HepG2 (cell line): ENCODE measurements around the gene SLC38A2. TPM values are rescaled to one million over a fixed set of nuclear protein-coding genes. Genes with fewer than 3 reads are reported as not detected.

Experiments
- ATAD3A ChIP-seq: sonication (generic); formaldehyde crosslinking; IDR thresholded peaks from 2 replicates; pipeline ENCODE4 v1.4.0; 2020; ENCODE audit warnings: missing genetic modification reagents
- CENPX ChIP-seq: sonication (generic); formaldehyde crosslinking; IDR thresholded peaks from 2 replicates; pipeline ENCODE4 v1.9.0; 2021; ENCODE audit warnings: mild to moderate bottlenecking, missing genetic modification reagents, moderate library complexity
- EED ChIP-seq: sonication (generic); formaldehyde crosslinking; IDR thresholded peaks from 2 replicates; pipeline ENCODE4 v1.5.0; 2020; ENCODE audit warnings: mild to moderate bottlenecking, missing genetic modification reagents
- EP300 ChIP-seq, 3 experiments: sonication (generic) in 1 of 3; formaldehyde crosslinking in 1 of 3; IDR thresholded peaks; 2 replicates each; pipeline versions ENCODE4 v1.5.1 to v1.6.1; 2011 to 2020; ENCODE audit warnings: low read depth in 2 of 3, low read length in 2 of 3, borderline replicate concordance in 1 of 3, improper control_type of control experiment in 1 of 3, mild to moderate bottlenecking in 1 of 3, missing genetic modification reagents in 1 of 3, moderate library complexity in 1 of 3
- FOXA3 ChIP-seq: IDR thresholded peaks from 2 replicates; pipeline ENCODE4 v1.6.1; 2016; ENCODE audit warnings: missing genetic modification reagents, missing compliant biosample characterization
- JUNB ChIP-seq: sonication (generic); formaldehyde crosslinking; IDR thresholded peaks from 2 replicates; pipeline ENCODE4 v1.8.0; 2022; ENCODE audit warnings: missing genetic modification reagents, mild to moderate bottlenecking, borderline replicate concordance
- KAT7 ChIP-seq: IDR thresholded peaks from 2 replicates; pipeline ENCODE4 v1.6.1; 2018; ENCODE audit warnings: borderline replicate concordance, missing compliant biosample characterization
- KDM2A ChIP-seq: sonication (generic); formaldehyde crosslinking; IDR thresholded peaks from 2 replicates; pipeline ENCODE4 v1.4.0; 2020; ENCODE audit warnings: low read depth, missing genetic modification reagents, borderline replicate concordance
- NR2F1 ChIP-seq, 2 experiments: fragments of 450-650 bp in 1 of 2; formaldehyde crosslinking in 1 of 2; IDR thresholded peaks; 2 replicates each; pipeline versions ENCODE4 v1.5.0 to v1.6.1; 2016 to 2020; ENCODE audit warnings: mild to moderate bottlenecking in 1 of 2, missing compliant biosample characterization in 1 of 2, missing genetic modification reagents in 1 of 2, moderate library complexity in 1 of 2
- POGZ ChIP-seq: sonication (generic); formaldehyde crosslinking; IDR thresholded peaks from 2 replicates; pipeline ENCODE4 v1.4.0; 2020; ENCODE audit warnings: mild to moderate bottlenecking, missing genetic modification reagents
- PPARG ChIP-seq: conservative IDR thresholded peaks from 2 replicates; pipeline ENCODE4 v1.6.1; 2016; ENCODE audit warnings: missing biosample characterization, missing genetic modification reagents
- RARA ChIP-seq: IDR thresholded peaks from 2 replicates; pipeline ENCODE4 v1.6.1; 2016; ENCODE audit warnings: missing genetic modification reagents, missing compliant biosample characterization
- SOX13 ChIP-seq, 3 experiments: fragments of 450-650 bp in 1 of 3; sonication (generic) in 1 of 3; formaldehyde crosslinking in 1 of 3; IDR thresholded peaks in 2 of 3; conservative IDR thresholded peaks in 1 of 3; 2 replicates each; pipeline versions ENCODE4 v1.5.0 to v1.6.1; 2016 to 2020; ENCODE audit warnings: antibody characterized with exemption in 1 of 3, mild to moderate bottlenecking in 1 of 3, missing compliant biosample characterization in 1 of 3, missing genetic modification reagents in 1 of 3, moderate library complexity in 1 of 3
- SOX6 ChIP-seq, 2 experiments: fragments of 450-650 bp in 1 of 2; sonication (generic) in 1 of 2; formaldehyde crosslinking in 1 of 2; IDR thresholded peaks; 2 replicates each; pipeline versions ENCODE4 v1.4.0 to v1.6.1; 2017 to 2020; ENCODE audit warnings: antibody characterized with exemption in 1 of 2, mild to moderate bottlenecking in 1 of 2, missing genetic modification reagents in 1 of 2
- ZNF468 ChIP-seq: sonication (generic); formaldehyde crosslinking; IDR thresholded peaks from 2 replicates; pipeline ENCODE4 v1.8.0; 2022; ENCODE audit warnings: mild to moderate bottlenecking, moderate library complexity, missing genetic modification reagents
- polyA plus RNA-seq, 8 experiments: library from polyadenylated mRNA; depleted of rRNA in 3 of 8; stranded (reverse) in 7 of 8; unstranded in 1 of 8; fragments of >200 nt; fragmentation: Illumina TruSeq in 4 of 8; extraction: Trizol in 4 of 8; gene quantifications; 2 replicates each; pipeline versions ENCODE4 v1.2.1 to v1.2.3, GENCODE V29; 2011 to 2016; ENCODE audit warnings: low read depth in 4 of 8, missing spikeins in 1 of 8, mixed read lengths in 1 of 8; ENCODE audit not compliant: insufficient read depth in 1 of 8
- total RNA-seq, 5 experiments: library from RNA; depleted of rRNA; stranded (reverse); fragments of >200 nt; fragmentation: Illumina TruSeq; extraction: Trizol; gene quantifications; 2 replicates each; pipeline ENCODE4 v1.2.3, GENCODE V29; 2016; ENCODE audit warnings: low read depth in 1 of 5
- TF ChIP-seq, protein P1 (sequence below): IDR thresholded peaks from 2 replicates; pipeline ENCODE4 v1.4.0; 2020; ENCODE audit warnings: mild to moderate bottlenecking, missing genetic modification reagents
- TF ChIP-seq, protein P2 (sequence below): sonication (generic); formaldehyde crosslinking; conservative IDR thresholded peaks from 2 replicates; pipeline ENCODE4 v1.8.0; 2022; ENCODE audit warnings: mild to moderate bottlenecking, moderate library complexity, missing genetic modification reagents
- TF ChIP-seq, protein P3 (sequence below): sonication (generic); formaldehyde crosslinking; IDR thresholded peaks from 2 replicates; pipeline ENCODE4 v1.4.0; 2020; ENCODE audit warnings: mild to moderate bottlenecking, missing genetic modification reagents
- TF ChIP-seq, protein P4 (sequence below): sonication (generic); formaldehyde crosslinking; IDR thresholded peaks from 2 replicates; pipeline ENCODE4 v1.5.1; 2020; ENCODE audit warnings: missing genetic modification reagents, mild to moderate bottlenecking, borderline replicate concordance

Gene SLC38A2
- total and polyA plus RNA-seq, 2 of the 13 experiments (the other 11 are each of a cell fraction or from before 2014, with no cell fraction given): 368 to 880 TPM

DNA sequence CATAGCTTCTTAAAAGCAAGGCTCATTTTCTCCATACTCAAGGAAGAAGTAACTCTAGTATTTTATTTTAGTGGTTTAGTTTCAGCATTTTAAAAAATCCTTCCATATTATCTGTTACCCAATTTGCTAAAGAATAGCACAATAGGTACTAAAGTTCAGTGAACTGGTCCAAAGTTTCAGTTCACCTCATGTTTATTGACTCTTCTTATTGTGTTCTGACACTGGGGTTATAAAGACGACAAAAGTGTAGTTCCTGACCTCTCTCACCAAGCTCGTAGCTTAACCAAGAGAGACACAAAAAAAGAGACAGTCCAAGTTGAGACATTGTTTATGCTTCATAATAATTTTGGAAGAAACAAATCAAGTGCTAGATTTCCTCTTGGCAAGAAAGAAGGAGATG is 40.8 kb upstream of the SLC38A2 start (continued):
- TF ChIP-seq, protein P1, sequence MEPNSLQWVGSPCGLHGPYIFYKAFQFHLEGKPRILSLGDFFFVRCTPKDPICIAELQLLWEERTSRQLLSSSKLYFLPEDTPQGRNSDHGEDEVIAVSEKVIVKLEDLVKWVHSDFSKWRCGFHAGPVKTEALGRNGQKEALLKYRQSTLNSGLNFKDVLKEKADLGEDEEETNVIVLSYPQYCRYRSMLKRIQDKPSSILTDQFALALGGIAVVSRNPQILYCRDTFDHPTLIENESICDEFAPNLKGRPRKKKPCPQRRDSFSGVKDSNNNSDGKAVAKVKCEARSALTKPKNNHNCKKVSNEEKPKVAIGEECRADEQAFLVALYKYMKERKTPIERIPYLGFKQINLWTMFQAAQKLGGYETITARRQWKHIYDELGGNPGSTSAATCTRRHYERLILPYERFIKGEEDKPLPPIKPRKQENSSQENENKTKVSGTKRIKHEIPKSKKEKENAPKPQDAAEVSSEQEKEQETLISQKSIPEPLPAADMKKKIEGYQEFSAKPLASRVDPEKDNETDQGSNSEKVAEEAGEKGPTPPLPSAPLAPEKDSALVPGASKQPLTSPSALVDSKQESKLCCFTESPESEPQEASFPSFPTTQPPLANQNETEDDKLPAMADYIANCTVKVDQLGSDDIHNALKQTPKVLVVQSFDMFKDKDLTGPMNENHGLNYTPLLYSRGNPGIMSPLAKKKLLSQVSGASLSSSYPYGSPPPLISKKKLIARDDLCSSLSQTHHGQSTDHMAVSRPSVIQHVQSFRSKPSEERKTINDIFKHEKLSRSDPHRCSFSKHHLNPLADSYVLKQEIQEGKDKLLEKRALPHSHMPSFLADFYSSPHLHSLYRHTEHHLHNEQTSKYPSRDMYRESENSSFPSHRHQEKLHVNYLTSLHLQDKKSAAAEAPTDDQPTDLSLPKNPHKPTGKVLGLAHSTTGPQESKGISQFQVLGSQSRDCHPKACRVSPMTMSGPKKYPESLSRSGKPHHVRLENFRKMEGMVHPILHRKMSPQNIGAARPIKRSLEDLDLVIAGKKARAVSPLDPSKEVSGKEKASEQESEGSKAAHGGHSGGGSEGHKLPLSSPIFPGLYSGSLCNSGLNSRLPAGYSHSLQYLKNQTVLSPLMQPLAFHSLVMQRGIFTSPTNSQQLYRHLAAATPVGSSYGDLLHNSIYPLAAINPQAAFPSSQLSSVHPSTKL (CRISPR knock-in tag): peak; percentile 40; the same call in 1 of the 2 replicates
- no peak for TF ChIP-seq CENPX (CRISPR knock-in tag)
- TF ChIP-seq, protein P2, sequence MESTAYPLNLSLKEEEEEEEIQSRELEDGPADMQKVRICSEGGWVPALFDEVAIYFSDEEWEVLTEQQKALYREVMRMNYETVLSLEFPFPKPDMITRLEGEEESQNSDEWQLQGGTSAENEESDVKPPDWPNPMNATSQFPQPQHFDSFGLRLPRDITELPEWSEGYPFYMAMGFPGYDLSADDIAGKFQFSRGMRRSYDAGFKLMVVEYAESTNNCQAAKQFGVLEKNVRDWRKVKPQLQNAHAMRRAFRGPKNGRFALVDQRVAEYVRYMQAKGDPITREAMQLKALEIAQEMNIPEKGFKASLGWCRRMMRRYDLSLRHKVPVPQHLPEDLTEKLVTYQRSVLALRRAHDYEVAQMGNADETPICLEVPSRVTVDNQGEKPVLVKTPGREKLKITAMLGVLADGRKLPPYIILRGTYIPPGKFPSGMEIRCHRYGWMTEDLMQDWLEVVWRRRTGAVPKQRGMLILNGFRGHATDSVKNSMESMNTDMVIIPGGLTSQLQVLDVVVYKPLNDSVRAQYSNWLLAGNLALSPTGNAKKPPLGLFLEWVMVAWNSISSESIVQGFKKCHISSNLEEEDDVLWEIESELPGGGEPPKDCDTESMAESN (CRISPR knock-in tag): no peak
- TF ChIP-seq PPARG (CRISPR knock-in tag): no peak
- TF ChIP-seq SOX6 (IDR thresholded peaks at IDR 0.05): no peak
- TF ChIP-seq SOX6 (CRISPR knock-in tag; IDR thresholded peaks at IDR 0.05): peak; percentile 64
- TF ChIP-seq EED (CRISPR knock-in tag): no peak
- TF ChIP-seq NR2F1 (CRISPR knock-in tag; IDR thresholded peaks at IDR 0.05): 0 out of 4 replicates have a peak, but pooled peaks of 1 of the 2 experiments have one; percentile 13
- peak; percentile 61 for TF ChIP-seq RARA (CRISPR knock-in tag)
- TF ChIP-seq, protein P3, sequence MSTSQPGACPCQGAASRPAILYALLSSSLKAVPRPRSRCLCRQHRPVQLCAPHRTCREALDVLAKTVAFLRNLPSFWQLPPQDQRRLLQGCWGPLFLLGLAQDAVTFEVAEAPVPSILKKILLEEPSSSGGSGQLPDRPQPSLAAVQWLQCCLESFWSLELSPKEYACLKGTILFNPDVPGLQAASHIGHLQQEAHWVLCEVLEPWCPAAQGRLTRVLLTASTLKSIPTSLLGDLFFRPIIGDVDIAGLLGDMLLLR (CRISPR knock-in tag): no peak
- TF ChIP-seq KAT7 (CRISPR knock-in tag): no peak
- no peak for TF ChIP-seq ZNF468 (CRISPR knock-in tag)
- no peak for TF ChIP-seq JUNB (CRISPR knock-in tag)
- 0 out of 4 replicates have a peak, but pooled peaks of 1 of the 2 experiments have one; percentile 24 for TF ChIP-seq EP300 (IDR thresholded peaks at IDR 0.05; ENCODE audit: low read depth in 2 of 2, low read length in 2 of 2)
- TF ChIP-seq EP300 (CRISPR knock-in tag; IDR thresholded peaks at IDR 0.05; ENCODE audit: borderline replicate concordance): no peak
- TF ChIP-seq, protein P4, sequence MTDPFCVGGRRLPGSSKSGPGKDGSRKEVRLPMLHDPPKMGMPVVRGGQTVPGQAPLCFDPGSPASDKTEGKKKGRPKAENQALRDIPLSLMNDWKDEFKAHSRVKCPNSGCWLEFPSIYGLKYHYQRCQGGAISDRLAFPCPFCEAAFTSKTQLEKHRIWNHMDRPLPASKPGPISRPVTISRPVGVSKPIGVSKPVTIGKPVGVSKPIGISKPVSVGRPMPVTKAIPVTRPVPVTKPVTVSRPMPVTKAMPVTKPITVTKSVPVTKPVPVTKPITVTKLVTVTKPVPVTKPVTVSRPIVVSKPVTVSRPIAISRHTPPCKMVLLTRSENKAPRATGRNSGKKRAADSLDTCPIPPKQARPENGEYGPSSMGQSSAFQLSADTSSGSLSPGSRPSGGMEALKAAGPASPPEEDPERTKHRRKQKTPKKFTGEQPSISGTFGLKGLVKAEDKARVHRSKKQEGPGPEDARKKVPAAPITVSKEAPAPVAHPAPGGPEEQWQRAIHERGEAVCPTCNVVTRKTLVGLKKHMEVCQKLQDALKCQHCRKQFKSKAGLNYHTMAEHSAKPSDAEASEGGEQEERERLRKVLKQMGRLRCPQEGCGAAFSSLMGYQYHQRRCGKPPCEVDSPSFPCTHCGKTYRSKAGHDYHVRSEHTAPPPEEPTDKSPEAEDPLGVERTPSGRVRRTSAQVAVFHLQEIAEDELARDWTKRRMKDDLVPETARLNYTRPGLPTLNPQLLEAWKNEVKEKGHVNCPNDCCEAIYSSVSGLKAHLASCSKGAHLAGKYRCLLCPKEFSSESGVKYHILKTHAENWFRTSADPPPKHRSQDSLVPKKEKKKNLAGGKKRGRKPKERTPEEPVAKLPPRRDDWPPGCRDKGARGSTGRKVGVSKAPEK (CRISPR knock-in tag): no peak
- no peak for TF ChIP-seq KDM2A (CRISPR knock-in tag)
- TF ChIP-seq FOXA3 (CRISPR knock-in tag): peak; percentile 27; the same call in 1 of the 2 replicates
- TF ChIP-seq SOX13 (IDR thresholded peaks at IDR 0.05): 0 out of 2 replicates have a peak, but pooled peaks have one; percentile 23
- peak in 1 of 2 experiments; percentile 93; a peak in 2 of 4 replicates for TF ChIP-seq SOX13 (CRISPR knock-in tag; conservative IDR thresholded peaks at IDR 0.05 in 1 of 2, IDR thresholded peaks at IDR 0.05 in 1 of 2)
- no peak for TF ChIP-seq ATAD3A (CRISPR knock-in tag)
- TF ChIP-seq POGZ (CRISPR knock-in tag): peak; percentile 75
